ENCODE measurements around the gene EHF. TPM values are rescaled to one million over a fixed set of nuclear protein-coding genes. Genes with fewer than 3 reads are reported as not detected.

EHF gene
- total RNA-seq, 1 donor from 2014 or later = 1.1 TPM

GRCh38 chr11:34667810-34668582, 47.1 kb downstream of the EHF start:
- peaks cover 4% of the 10 kb centered on the region for H3K27me3 Mint-ChIP-seq
- intact Hi-C loops (cut with micrococcal nuclease) = no loop called here
- no peak overlapping the region for H3K27ac Mint-ChIP-seq
- POLR2A ChIA-PET = no interaction called here
- H3K9me3 Mint-ChIP-seq = no peaks in the 10 kb centered on the region
- TF ChIP-seq, protein P1, sequence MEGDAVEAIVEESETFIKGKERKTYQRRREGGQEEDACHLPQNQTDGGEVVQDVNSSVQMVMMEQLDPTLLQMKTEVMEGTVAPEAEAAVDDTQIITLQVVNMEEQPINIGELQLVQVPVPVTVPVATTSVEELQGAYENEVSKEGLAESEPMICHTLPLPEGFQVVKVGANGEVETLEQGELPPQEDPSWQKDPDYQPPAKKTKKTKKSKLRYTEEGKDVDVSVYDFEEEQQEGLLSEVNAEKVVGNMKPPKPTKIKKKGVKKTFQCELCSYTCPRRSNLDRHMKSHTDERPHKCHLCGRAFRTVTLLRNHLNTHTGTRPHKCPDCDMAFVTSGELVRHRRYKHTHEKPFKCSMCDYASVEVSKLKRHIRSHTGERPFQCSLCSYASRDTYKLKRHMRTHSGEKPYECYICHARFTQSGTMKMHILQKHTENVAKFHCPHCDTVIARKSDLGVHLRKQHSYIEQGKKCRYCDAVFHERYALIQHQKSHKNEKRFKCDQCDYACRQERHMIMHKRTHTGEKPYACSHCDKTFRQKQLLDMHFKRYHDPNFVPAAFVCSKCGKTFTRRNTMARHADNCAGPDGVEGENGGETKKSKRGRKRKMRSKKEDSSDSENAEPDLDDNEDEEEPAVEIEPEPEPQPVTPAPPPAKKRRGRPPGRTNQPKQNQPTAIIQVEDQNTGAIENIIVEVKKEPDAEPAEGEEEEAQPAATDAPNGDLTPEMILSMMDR (IDR thresholded peaks at IDR 0.05) = no peak
- CTCF ChIA-PET = no interaction called here
- peaks cover 19% of the 10 kb centered on the region for H3K4me1 Mint-ChIP-seq
- H3K4me3 Mint-ChIP-seq = no peak overlapping the region
- no peaks in the 10 kb centered on the region for H3K36me3 Mint-ChIP-seq (ENCODE audit: low read depth)
- DNase-seq (no peak), ATAC-seq (ENCODE audit: low read depth) (no peak)

DNA sequence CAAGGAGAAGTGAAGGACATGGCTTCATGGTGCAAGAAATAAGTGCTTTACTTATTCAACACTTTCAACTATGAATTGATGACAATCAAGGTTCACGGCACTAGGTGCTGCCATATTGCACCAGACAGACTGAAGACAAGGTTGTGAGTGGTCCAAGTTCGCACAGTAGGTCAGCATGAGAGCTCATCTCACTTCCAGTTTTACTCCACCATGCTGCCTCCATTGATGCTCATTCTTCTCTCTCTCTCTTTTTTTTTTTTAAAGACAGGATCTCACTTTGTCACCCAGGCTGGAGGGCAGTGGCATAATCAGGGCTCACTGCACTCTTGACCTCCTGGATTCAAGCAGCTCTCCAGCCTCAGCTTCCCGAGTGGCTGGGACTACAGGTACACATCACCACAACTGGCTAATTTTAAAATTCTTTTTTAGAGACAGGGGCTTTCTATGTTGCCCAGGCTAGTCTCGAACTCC, 47.7 kb downstream of the EHF start:
- H3K4me1 Mint-ChIP-seq = peaks cover 19% of the 10 kb centered on the region
- POLR2A ChIA-PET = no interaction called here
- TF ChIP-seq, protein P1 (IDR thresholded peaks at IDR 0.05) = no peak
- peaks cover 4% of the 10 kb centered on the region for H3K27me3 Mint-ChIP-seq
- intact Hi-C loops (cut with micrococcal nuclease) = no loop called here
- no peaks in the 10 kb centered on the region for H3K36me3 Mint-ChIP-seq (ENCODE audit: low read depth)
- H3K4me3 Mint-ChIP-seq = no peak overlapping the region
- no peaks in the 10 kb centered on the region for H3K9me3 Mint-ChIP-seq
- CTCF ChIA-PET = no interaction called here
- no peak for DNase-seq
- no peak for ATAC-seq (ENCODE audit: low read depth)
- no peak overlapping the region for H3K27ac Mint-ChIP-seq

GRCh38 chr11:34669458-34669857, 48.6 kb downstream of the EHF start:
- H3K4me3 Mint-ChIP-seq = no peak overlapping the region
- peaks cover 19% of the 10 kb centered on the region for H3K4me1 Mint-ChIP-seq
- no peak overlapping the region for H3K27ac Mint-ChIP-seq
- no peaks in the 10 kb centered on the region for H3K36me3 Mint-ChIP-seq (ENCODE audit: low read depth)
- DNase-seq = no peak
- TF ChIP-seq, protein P1 (IDR thresholded peaks at IDR 0.05) = no peak
- ChIA-PET POLR2A (no interaction called here), CTCF (no interaction called here)
- H3K27me3 Mint-ChIP-seq = peaks cover 4% of the 10 kb centered on the region
- ATAC-seq (ENCODE audit: low read depth) = no peak
- no peaks in the 10 kb centered on the region for H3K9me3 Mint-ChIP-seq
- intact Hi-C loops (cut with micrococcal nuclease) = no loop called here

GRCh38 chr11:34671117-34671516, 50.2 kb downstream of the EHF start:
- Mint-ChIP-seq H3K36me3 (ENCODE audit: low read depth) (no peaks in the 10 kb centered on the region), H3K4me3 (no peak overlapping the region), H3K9me3 (no peaks in the 10 kb centered on the region), H3K4me1 (peaks cover 19% of the 10 kb centered on the region), H3K27ac (no peak overlapping the region), H3K27me3 (peaks cover 4% of the 10 kb centered on the region)
- ATAC-seq (ENCODE audit: low read depth) (no peak), DNase-seq (no peak)
- ChIA-PET POLR2A (no interaction called here), CTCF (interaction anchor here (1.0 kb wide), 1 partner anchor 85 kb away, joined by 3 read pairs; no protein-coding TSS in a partner anchor)
- TF ChIP-seq, protein P1 (IDR thresholded peaks at IDR 0.05) = no peak
- intact Hi-C loops (cut with micrococcal nuclease) = no loop called here

DNA sequence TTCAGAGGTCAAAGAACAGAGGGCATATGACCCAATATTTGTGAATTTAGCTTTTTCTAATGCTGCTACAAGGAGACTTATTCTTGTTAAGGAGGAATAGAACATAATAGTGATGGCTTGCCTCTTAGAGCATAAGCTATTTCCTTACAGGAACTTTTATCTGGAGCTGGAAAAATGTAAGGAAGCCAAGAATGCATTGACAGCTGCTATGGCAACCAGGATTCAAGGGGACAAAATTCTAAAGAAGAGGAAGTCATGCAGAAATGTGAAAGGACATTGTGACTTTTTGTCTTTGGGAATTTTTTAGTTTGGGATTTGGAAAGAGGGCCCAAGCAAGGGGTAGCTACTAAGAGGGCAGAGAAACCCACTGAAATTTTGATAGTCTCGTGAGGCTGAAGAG, 51.1 kb downstream of the EHF start:
- no peaks in the 10 kb centered on the region for H3K36me3 Mint-ChIP-seq (ENCODE audit: low read depth)
- ATAC-seq (ENCODE audit: low read depth) (no peak), DNase-seq (no peak)
- H3K4me3 Mint-ChIP-seq = no peak overlapping the region
- H3K27me3 Mint-ChIP-seq = peaks cover 4% of the 10 kb centered on the region
- CTCF ChIA-PET = interaction anchor here (1.0 kb wide), 1 partner anchor 86 kb away, joined by 3 read pairs; no protein-coding TSS in a partner anchor
- H3K4me1 Mint-ChIP-seq = peaks cover 19% of the 10 kb centered on the region
- TF ChIP-seq, protein P1 (IDR thresholded peaks at IDR 0.05) = no peak
- POLR2A ChIA-PET = no interaction called here
- H3K9me3 Mint-ChIP-seq = no peaks in the 10 kb centered on the region
- intact Hi-C loops (cut with micrococcal nuclease) = no loop called here
- H3K27ac Mint-ChIP-seq = no peak overlapping the region

Measured in activated B cell treated with CpG ODN at 0.5 μM for 24 hours (primary cell).